Kidney epithelial cell (primary cell): Measurements from ENCODE around the gene STX2. TPM values are rescaled to one million over a fixed set of nuclear protein-coding genes. Genes with fewer than 3 reads are reported as not detected.
A peak's percentile ranks its signal among the peaks of the same experiment; 100 is the strongest.
"Not testable (repeated sequence)": the region's sequence is repeated elsewhere in the genome, so short reads cannot be mapped to it uniquely, and the experiment has no call there.

Experiments
- DNase-seq: peaks from one replicate; pipeline ENCODE4 v3.0.0-alpha.2; 2010; ENCODE audit warnings: low read depth
- H3K27me3 ChIP-seq: 2 replicates; pipeline ENCODE4 v1.6.0; 2011; ENCODE audit warnings: low read length; ENCODE audit not compliant: control insufficient read depth, insufficient read depth
- H3K36me3 ChIP-seq: 2 replicates; pipeline ENCODE4 v1.5.1; 2011; ENCODE audit warnings: low read length; ENCODE audit not compliant: control insufficient read depth, insufficient read depth
- H3K4me3 ChIP-seq: 2 replicates; pipeline ENCODE4 v1.5.1; 2011; ENCODE audit warnings: low read depth, mild to moderate bottlenecking, control low read depth, low read length
- total RNA-seq: library from RNA; depleted of rRNA; stranded (reverse); fragments of >200 nt; gene quantifications from 2 replicates; pipeline ENCODE4 v1.2.3, GENCODE V29; 2015
- TF ChIP-seq, protein P1 (sequence below): IDR thresholded peaks from 2 replicates; pipeline ENCODE4 v1.5.1; 2011; ENCODE audit warnings: mild to moderate bottlenecking, moderate library complexity, low read length, control low read depth, inconsistent platforms; ENCODE audit not compliant: insufficient read depth, poor library complexity, severe bottlenecking

Gene STX2
- total RNA-seq, 1 donor from 2014 or later = 24.4 TPM

DNA sequence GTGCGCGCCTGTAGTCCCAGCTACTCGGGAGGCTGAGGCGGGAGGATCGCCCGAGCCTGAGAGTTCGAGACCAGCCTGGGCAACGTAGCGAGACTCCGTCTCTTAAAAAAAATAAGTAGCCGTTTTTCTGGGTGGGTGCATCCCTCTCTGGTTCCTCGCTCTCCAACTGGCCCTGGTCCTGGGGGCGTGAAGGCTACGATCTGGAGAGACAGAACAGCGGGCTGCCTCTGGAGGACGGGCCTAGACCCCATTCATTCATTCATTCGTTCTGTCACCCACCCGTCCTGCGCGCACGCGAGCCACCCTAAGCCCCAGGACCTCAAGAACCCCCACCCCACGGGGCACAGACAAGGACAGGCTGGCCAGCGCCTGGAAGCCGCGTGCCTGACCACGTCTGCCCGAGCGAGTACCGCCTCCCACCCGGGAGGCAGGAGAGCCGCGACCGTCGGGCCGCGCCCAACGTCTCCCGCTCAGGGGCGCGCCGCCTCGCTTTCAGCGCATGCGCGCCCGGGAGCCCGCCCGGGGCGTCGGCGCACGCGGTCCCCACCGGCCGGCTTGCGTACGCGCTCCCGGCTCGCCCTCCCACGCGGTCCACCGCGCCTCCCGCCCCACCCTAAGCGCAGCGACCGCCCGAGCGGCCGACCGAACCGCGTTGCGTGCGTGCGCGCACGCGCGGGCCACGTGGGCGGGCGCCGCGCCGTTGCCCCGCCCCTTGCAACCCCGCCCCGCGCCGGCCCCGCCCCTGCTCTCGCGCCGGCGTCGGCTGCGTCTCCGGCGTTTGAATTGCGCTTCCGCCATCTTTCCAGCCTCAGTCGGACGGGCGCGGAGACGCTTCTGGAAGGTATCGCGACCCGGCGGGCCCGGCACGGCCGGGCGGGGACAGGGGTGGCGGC lies 32.5 kb upstream of the STX2 start, which contains the start of gene RAN:
RAN (plus strand) TSS at position 781 of the 893 bp plus-strand sequence. CDS start 528 bp downstream, outside the sequence.
- no peaks in the 10 kb centered on the region for H3K27me3 ChIP-seq

DNA sequence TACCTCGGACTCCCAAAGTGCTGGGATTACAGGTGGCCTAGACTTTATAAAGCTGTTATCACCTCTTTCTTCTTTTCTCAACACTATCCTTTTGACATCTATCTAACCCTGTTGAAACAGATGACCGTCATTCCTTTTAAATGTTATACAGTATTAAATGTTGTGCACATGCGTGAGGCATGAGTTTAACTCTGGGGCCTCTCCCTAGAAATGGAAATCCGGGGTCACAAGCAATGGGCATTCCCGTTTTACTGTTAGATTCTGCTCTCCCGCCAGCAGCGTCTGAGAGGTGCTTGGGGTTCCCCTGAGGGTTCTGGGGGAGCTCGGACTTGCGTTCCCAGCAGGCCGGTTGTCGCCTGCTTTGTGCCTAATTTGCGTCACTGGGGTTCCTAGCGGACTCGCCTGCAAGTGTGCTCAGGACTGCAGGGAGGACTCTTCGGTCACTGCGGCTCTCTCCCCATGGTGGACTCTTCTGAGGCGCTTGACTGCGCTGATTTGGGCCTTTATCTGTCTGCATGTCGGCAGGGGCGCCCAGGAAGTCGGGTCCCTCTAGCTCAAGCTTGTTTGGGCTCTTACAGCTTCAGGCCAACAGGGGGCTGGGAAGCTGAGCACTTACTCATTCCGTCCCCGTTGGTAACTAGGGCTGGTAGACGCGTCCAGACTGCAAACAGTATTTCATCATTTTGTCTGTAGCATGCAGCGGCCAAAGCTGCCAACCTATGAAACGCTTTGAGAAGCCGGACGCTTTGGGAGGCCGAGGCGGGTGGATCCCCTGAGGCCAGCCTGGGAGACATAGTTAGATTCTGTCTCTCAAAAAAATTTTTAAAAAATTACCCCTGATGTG lies 31.6 kb upstream of the STX2 start:
- peak; percentile 50 for DNase-seq
- H3K27me3 ChIP-seq = no peaks in the 10 kb centered on the region
- peaks cover 1% of the 10 kb centered on the region for H3K36me3 ChIP-seq
- peak overlapping the region; percentile 50 for H3K4me3 ChIP-seq
- TF ChIP-seq, protein P1, sequence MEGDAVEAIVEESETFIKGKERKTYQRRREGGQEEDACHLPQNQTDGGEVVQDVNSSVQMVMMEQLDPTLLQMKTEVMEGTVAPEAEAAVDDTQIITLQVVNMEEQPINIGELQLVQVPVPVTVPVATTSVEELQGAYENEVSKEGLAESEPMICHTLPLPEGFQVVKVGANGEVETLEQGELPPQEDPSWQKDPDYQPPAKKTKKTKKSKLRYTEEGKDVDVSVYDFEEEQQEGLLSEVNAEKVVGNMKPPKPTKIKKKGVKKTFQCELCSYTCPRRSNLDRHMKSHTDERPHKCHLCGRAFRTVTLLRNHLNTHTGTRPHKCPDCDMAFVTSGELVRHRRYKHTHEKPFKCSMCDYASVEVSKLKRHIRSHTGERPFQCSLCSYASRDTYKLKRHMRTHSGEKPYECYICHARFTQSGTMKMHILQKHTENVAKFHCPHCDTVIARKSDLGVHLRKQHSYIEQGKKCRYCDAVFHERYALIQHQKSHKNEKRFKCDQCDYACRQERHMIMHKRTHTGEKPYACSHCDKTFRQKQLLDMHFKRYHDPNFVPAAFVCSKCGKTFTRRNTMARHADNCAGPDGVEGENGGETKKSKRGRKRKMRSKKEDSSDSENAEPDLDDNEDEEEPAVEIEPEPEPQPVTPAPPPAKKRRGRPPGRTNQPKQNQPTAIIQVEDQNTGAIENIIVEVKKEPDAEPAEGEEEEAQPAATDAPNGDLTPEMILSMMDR = peak; percentile 44

More for the DNA sequence above, 32.5 kb upstream of the STX2 start, which contains the start of gene RAN:
- TF ChIP-seq, protein P1 = no peak
- H3K4me3 ChIP-seq = peak within 1 kb of the TSS; percentile 69
- H3K36me3 ChIP-seq = peaks cover 2% of the 10 kb centered on the region
- peak; percentile 62 for DNase-seq

DNA sequence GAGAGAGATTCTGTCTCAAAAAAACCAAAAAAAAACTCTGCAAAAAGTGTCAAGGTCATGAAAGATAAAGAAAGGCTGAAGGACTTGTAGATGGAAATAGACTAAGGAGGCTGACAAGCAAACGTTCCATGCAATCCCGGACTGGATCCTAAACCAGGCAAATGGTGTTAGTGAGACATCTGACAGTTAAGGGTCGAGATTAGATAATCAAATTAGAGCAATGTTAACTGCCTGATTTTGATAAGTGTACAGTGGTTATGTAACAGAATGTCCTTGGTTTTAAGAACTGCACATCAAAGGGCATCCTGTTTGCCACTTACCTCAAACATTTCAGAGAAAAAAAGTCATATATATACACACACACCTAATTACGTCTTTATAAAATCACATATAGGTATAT lies 29.4 kb upstream of the STX2 start:
- TF ChIP-seq, protein P1 = no peak
- H3K4me3 ChIP-seq = no peak overlapping the region
- no peaks in the 10 kb centered on the region for H3K27me3 ChIP-seq
- peaks cover under 1% of the 10 kb centered on the region for H3K36me3 ChIP-seq
- DNase-seq = no peak

DNA sequence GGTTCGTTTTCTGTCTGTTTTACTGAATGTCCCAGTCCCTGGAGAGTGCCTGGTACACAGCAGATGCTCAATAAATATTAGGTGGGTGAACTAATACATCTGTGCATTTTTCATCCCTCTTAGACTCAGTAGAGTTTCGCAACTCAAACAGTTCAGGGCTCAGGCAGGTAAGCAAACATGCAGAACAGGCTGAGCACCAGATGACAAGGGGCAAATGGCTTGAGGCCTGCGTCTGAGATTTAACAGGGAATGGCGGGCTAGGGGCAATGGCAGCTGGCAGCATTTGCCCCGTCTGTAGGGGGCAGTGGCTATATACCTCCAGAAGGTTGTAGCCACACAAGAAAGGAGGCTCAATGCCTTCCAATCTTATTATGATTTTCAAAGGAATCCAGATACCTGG lies 24.2 kb upstream of the STX2 start:
- H3K36me3 ChIP-seq = no peaks in the 10 kb centered on the region
- H3K4me3 ChIP-seq = no peak overlapping the region
- no peaks in the 10 kb centered on the region for H3K27me3 ChIP-seq
- TF ChIP-seq, protein P1 = no peak
- no peak for DNase-seq

DNA sequence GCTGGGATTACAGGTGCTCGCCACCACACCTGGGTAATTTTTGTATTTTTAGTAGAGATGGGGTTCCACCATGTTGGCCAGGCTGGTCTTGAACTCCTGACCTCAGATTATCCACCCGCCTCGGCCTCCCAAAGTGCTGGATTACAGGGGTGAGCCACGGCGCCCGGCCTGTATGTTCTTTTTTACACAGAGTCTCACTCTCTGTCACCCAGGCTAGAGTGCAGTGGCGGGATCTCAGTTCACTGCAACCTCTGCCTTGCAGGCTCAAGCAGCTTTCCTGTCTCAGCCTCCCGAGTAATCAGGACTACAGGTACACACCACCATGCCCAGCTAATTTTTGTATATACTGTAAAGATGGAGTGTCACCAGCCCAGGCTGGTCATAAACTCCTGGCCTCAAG lies 23.7 kb upstream of the STX2 start:
- not testable (repeated sequence) for H3K27me3 ChIP-seq, H3K4me3 ChIP-seq, H3K36me3 ChIP-seq, DNase-seq

DNA sequence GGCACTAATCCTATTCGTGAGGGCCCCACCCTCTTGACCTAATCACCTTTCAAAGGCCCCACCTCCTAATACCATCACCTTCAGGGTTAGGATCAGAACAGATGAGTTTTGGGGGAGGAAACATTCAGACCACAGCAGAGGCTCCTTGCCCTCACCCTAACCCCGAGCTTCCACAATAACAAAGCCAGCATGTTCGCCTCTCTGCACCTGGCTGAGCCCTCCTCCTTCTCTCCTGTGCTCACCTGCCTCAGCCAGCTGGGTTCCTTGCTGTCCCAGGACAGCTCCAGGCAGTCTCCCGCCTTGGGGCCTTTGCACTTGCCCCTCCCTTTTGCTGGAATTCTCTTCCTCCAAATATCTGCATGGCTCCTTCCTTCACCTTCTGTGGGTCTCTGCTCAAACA lies 23.1 kb upstream of the STX2 start:
- Histone ChIP-seq H3K36me3 (no peaks in the 10 kb centered on the region), H3K27me3 (no peaks in the 10 kb centered on the region), H3K4me3 (no peak overlapping the region)
- DNase-seq = no peak
- TF ChIP-seq, protein P1 = no peak
